ENCODE measurements around the gene PRSS35. TPM values are rescaled to one million over a fixed set of nuclear protein-coding genes. Genes with fewer than 3 reads are reported as not detected.

The PRSS35 gene
- total and polyA plus RNA-seq, 2 of the 13 experiments (the other 11 are each of a cell fraction or from before 2014, with no cell fraction given), result not detected

- no peak for TF ChIP-seq NFAT5 (CRISPR knock-in tag; IDR thresholded peaks at IDR 0.05)
These were observed 6.6 kb downstream of the PRSS35 start (continued) for GRCh38 chr6:83518816-83519480.

GRCh38 chr6:83536034-83536646 is 23.8 kb downstream of the PRSS35 start:
- intact Hi-C loops (cut with micrococcal nuclease; ENCODE audit: unreplicated experiment) (no loop called here), in situ Hi-C loops (cut with HindIII; ENCODE audit: extremely low pct_ligation_motif_present, low pct_unique_long_range_greater_than_20kb) (no loop called here)
- Histone ChIP-seq H3K27ac (ENCODE audit: extremely low read length, insufficient read depth, low read length) (no peak overlapping the region), H3K9me3 (ENCODE audit: low read length) (no peaks in the 10 kb centered on the region), H3K79me2 (ENCODE audit: insufficient read depth, low read length) (no peaks in the 10 kb centered on the region), H3K4me3 (replicated peaks in 1 of 3; ENCODE audit: insufficient read depth in 1 of 3, low read depth in 2 of 3, low read length in 3 of 3) (no peak overlapping the region), H3K27me3 (ENCODE audit: control insufficient read depth in 1 of 2, insufficient read depth in 2 of 2, low read length in 2 of 2) (peaks cover 0 to 6% of the 10 kb centered on the region in 2 experiments; a peak in 2 of 5 replicates), H3K4me2 (ENCODE audit: low read depth, low read length) (no peak overlapping the region), H3K9ac (ENCODE audit: insufficient read depth, low read depth, low read length) (no peak overlapping the region), H3K36me3 (replicated peaks in 1 of 2; ENCODE audit: control insufficient read depth in 1 of 2, insufficient read depth in 2 of 2, low read length in 2 of 2) (no peaks in the 10 kb centered on the region), H4K20me1 (ENCODE audit: insufficient read depth, low read length) (no peaks in the 10 kb centered on the region), H2AFZ (ENCODE audit: low read length) (no peak overlapping the region), H3K4me1 (ENCODE audit: insufficient read depth, low read length) (no peaks in the 10 kb centered on the region)
- FAIRE-seq (peak; percentile 32), DNase-seq (ENCODE audit: low spot score) (peak; percentile 29), ATAC-seq (peak; percentile 73)
- ChIA-PET CTCF (ENCODE audit: low intra/inter-chr PET ratio, low total read pairs) (interaction anchor here (0.9 kb wide), 1 partner anchor 314 kb away, joined by 5 read pairs; no protein-coding TSS in a partner anchor), POLR2A (no interaction called here)
- 5% methylated on average over 5 of the region's 5 CpGs for WGBS (ENCODE audit: low lambda C conversion rate)
- BruUV-seq (replicated peaks), result no TSS peak
- no peak for TF ChIP-seq ZNF441 (CRISPR knock-in tag; IDR thresholded peaks at IDR 0.05; ENCODE audit: borderline replicate concordance)
- no peak for TF ChIP-seq MZF1 (CRISPR knock-in tag; IDR thresholded peaks at IDR 0.05; ENCODE audit: borderline replicate concordance)
- no peak for TF ChIP-seq KLF9 (CRISPR knock-in tag; IDR thresholded peaks at IDR 0.05; ENCODE audit: low read depth)
- no peak for TF ChIP-seq ZNF460 (CRISPR knock-in tag; IDR thresholded peaks at IDR 0.05; ENCODE audit: borderline replicate concordance)
- TF ChIP-seq MNT (IDR thresholded peaks at IDR 0.05), result no peak
- TF ChIP-seq HOXA5 (CRISPR knock-in tag; IDR thresholded peaks at IDR 0.05), result no peak
- no peak for TF ChIP-seq ZZZ3 (CRISPR knock-in tag; IDR thresholded peaks at IDR 0.05; ENCODE audit: borderline replicate concordance)
- TF ChIP-seq ZNF790 (CRISPR knock-in tag; IDR thresholded peaks at IDR 0.05; ENCODE audit: borderline replicate concordance), result no peak
- TF ChIP-seq KAT2B (IDR thresholded peaks at IDR 0.05; ENCODE audit: borderline replicate concordance, low read depth, low read length), result no peak
- no peak for TF ChIP-seq ZNF652 (CRISPR knock-in tag; IDR thresholded peaks at IDR 0.05; ENCODE audit: borderline replicate concordance, low read depth)
- TF ChIP-seq POGK (CRISPR knock-in tag; conservative IDR thresholded peaks at IDR 0.05), result no peak
- no peak for TF ChIP-seq PHB2 (IDR thresholded peaks at IDR 0.05; ENCODE audit: partially characterized antibody)
- TF ChIP-seq BRD4 (CRISPR knock-in tag; IDR thresholded peaks at IDR 0.05), result no peak

All from HepG2 (cell line).